HG03571 (cell line): ENCODE measurements around the gene NKD1.

ENCODE experiments used
- ATAC-seq: cut with Tn5 transposase; IDR thresholded peaks from one replicate; pipeline ENCODE4 v1.9.1; 2021; ENCODE audit not compliant: unreplicated experiment

The NKD1 gene

GRCh38 chr16:50597563-50598255 is 49.5 kb downstream of the NKD1 start:
- no peak for ATAC-seq

GRCh38 chr16:50598256-50598894 is 50.2 kb downstream of the NKD1 start:
- no peak for ATAC-seq

- no peak for ATAC-seq
These were observed 50.8 kb downstream of the NKD1 start for GRCh38 chr16:50598936-50599361.

- no peak for ATAC-seq
These were observed 51.3 kb downstream of the NKD1 start for GRCh38 chr16:50599494-50599893.

- ATAC-seq = no peak
These were observed 52.5 kb downstream of the NKD1 start for GRCh38 chr16:50600582-50601283.

GRCh38 chr16:50601341-50601740 is 53.1 kb downstream of the NKD1 start:
- ATAC-seq = no peak

GRCh38 chr16:50602126-50602525 is 53.9 kb downstream of the NKD1 start:
- ATAC-seq = no peak

- no peak for ATAC-seq
These were observed 54.5 kb downstream of the NKD1 start for GRCh38 chr16:50602531-50603205.

GRCh38 chr16:50603206-50604064 is 55.2 kb downstream of the NKD1 start:
- no peak for ATAC-seq

GRCh38 chr16:50604065-50604418 is 55.8 kb downstream of the NKD1 start:
- no peak for ATAC-seq

GRCh38 chr16:50604610-50605009 is 56.4 kb downstream of the NKD1 start:
- ATAC-seq = no peak

GRCh38 chr16:50605733-50606430 is 57.7 kb downstream of the NKD1 start:
- ATAC-seq = no peak

- no peak for ATAC-seq
These were observed 58.3 kb downstream of the NKD1 start for GRCh38 chr16:50606431-50607050.

GRCh38 chr16:50607051-50607431 is 58.8 kb downstream of the NKD1 start:
- ATAC-seq = no peak

GRCh38 chr16:50607447-50607846 is 59.3 kb downstream of the NKD1 start:
- ATAC-seq = no peak

- no peak for ATAC-seq
These were observed 59.9 kb downstream of the NKD1 start for GRCh38 chr16:50607970-50608557.

- ATAC-seq = no peak
These were observed 60.9 kb downstream of the NKD1 start for GRCh38 chr16:50609049-50609448.

- no peak for ATAC-seq
These were observed 61.3 kb downstream of the NKD1 start for GRCh38 chr16:50609471-50609870.
